ENCODE results near the gene POP5.

The POP5 gene

DNA sequence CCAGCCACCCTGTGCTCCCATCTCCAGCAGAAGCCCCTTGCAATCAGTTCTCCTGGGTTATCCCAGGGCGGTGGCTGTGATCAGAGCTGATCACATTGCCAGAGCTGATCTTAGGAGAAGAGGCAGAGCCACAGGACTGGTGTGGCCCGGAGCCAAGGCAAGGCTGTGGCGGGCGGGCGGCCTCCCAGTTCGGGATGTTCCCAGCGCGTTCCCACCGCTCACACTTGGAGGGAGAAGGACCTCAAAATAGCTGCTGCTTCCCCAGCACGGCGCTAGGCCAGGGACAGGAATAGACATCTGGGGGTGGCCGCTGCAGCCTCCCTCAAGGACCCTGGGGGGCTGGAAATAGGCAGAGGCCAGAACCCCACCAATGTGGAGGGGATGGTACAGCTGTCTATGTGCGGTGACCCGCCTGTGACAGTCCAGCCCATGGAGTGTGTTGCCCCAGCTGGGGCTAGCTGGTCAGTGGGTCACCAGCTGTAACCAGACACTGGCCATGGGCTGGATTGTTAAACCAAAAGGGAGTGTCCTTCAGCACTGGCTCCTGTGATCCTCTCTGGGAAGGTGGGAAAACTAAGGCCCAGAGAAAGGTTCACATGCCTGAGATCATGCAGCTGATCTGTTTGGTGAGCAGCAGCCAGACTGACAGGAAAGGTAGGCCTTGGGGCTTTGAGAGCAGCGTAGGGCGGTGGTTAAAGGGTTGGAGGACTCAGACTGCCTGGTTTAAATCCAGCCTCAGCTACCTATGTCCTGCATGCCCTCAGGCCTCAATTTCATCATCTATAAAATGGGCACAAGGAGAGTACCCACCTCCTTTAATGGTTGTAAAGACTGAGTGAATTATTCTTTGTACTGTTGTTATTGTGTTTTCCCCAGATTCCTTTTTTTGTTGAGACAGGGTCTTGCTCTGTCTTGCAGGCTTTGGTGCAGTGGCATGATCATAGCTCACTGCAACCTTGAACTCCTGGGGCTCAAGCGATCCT lies 8.0 kb upstream of the POP5 start:
- no peak for DNase-seq

DNA sequence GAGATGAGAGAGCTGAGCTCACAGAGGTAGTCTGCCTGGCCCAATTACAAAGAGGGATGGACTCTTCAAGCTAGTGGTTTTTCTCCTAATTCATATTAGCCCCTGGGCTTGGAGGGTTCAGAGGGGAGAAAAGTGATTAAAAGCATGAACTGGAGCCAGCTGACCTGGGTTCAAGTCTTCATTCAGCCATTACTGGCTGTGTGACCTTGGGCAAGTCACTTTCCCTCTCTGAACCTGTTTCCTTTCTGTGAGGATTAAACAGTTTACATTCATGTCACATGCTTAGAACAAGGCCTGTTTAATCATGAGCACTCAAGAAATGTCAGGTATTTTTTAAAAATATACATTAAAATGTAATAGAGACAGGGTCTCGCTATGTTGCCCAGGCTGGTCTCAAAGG lies 7.2 kb upstream of the POP5 start:
- DNase-seq: no peak

DNA sequence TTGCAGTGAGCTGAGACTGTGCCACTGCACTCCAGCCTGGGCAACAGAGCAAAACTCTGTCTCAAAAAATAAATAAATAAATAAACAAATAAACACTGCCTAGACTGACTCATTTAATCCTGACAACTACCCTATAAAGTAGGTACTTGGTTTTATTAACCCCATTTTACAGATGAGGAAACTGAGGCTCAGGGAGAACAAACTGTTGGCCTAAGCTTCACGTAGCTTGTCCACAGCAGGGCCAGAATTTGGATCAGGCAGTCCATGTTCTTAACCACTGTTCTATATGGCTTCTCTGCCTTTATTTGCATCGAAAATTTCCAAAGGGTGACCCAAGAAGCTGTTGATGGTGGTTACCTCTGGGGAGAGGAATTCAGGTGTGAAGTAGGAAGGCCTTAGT lies 5.7 kb upstream of the POP5 start:
- no peak for DNase-seq

DNA sequence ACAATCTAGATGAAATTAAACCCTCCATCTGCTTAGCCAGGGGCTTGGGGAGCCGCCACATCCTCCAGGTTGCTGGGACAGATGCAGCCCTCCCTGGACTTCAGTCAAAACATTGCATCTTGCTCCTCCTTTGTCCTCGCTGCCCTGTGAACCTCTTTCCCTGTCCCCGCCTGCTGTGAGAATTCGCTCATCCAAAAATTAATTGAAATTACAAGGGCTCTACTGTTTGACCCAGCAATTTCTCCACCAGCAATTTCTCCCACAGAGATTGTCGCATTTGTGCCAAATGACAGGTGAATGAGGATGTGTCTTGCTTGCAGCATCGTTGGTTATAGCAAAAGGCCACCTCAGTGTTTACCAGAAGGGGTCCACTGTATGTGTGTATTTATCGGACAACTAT lies 5.0 kb upstream of the POP5 start:
- DNase-seq: peak in 1 of 2 experiments; percentile 33

DNA sequence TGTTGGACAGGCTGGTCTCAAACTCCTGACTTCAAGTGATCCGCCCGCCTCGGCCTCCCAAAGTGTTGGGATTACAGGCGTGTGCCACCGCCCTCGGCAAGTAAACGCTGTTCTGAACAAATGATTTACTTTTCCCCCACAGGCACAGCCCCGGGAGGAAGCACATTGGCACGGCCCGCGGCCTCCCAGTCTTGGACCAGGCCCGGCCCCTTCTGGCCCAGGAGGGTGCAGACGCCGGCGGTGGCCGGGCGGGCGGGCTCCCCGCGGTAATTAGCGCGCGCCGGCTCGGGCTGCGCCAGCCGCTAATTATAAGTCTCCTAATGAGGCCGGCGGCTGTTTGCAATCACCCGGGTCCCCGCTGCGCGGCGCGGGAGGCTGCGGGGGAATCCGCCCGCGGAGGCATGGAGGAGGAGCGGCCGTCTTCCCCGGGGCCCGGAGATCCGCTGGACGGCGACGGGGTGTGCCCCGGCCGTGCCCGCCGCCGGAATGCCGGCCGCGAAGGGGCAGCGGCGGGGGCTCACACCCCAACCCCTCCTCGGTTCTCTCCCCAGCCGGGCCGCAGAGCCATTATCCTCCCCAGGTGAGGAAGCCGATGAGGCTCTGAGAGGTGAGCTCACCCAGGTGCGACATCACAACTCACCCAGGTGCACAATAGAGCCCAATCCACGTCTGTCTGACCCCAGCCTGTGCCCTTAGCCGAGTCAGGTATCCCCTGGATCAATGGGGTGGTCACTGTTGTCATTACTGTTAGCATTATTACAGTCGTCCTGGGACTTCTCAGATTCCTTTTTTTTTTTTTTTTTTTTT lies 3.3 kb upstream of the POP5 start:
- peak; percentile 29 to 66 for DNase-seq

DNA sequence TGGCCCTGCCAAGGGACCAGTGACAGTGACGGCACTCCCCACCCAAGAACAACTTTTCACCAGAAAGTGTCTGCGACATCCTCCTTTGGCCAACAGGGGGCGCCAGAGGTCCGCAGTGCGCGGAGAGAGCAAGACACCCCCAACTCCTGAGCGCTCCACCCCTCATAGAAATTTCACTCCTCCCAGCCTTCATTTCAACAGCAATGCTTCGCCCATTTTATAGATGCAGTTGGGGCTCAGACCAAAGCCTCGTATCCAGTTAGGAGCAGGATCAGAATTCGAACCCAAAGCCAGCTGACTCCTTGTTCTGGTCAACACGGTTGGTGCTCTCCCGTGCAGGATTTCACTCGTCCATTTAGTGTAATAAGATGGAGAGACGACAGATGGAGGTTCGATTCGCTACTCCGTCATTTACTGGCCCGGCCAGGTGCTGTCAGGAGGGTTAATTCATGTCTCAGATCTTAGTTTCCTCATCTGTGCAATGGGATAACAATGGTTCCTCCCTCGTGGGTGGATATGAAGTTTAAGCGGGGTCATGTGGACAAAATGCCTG lies 2.4 kb upstream of the POP5 start:
- peak; percentile 52 to 70 for DNase-seq

DNA sequence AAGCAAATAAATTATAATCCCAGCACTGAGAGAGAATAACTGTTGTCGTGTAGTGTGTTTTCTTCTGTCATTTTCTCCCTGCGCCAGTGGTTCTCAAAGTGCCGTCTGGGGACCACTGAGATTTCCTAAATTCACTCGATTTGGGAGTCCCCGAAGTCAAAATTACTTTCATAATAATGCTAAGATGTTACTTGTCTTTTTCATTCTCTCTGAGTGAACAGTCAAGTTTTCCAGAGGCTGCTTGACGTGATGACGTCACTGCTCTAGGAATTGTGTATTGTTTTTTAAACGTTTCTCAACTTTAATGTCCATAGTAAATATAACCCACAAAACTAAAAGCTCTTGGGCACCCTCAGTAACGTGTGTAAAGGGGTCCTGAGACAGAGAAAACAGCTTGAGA lies 796 bp upstream of the POP5 start:
- DNase-seq: no peak

DNA sequence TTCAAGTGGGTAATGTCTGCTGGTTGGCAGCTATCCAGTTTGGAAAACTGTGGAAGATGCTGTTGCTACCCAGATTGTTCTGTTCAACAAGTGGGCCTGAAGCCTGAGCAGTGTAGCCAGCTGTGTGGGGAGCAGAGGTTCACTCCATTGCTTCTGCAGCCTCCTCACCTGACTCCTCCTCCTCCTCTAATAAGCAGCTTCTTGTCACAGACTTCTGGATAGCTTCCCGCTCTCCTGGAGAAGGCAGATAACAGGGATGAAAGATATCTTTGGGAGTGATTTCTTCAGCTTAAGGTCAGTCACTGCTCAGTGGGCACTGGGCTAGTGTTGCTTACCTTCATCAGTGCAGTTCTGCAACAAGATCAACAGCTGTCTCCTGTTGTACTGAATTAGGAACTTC lies 2.0 kb downstream of the POP5 start:
- peak in 1 of 2 experiments; percentile 30 for DNase-seq

DNA sequence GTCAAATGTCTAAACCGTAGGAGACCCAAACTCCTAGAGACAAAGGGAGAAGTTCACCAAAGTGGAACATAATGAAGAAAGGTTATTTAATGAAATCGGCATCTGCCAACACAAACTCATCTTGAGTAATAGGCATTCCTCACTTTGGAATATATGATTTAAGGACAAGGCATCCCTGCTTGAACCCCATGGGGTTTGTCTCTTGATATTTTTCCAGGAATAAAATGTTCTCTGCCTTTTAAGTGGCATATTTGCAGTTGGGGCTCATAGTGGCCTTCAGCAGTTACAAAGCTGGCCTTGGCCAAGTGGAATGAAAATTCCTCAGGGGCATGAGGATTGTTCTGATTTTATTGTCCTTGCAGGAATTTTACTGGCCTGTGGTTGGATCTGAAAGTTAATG lies 7.1 kb downstream of the POP5 start:
- DNase-seq: no peak

DNA sequence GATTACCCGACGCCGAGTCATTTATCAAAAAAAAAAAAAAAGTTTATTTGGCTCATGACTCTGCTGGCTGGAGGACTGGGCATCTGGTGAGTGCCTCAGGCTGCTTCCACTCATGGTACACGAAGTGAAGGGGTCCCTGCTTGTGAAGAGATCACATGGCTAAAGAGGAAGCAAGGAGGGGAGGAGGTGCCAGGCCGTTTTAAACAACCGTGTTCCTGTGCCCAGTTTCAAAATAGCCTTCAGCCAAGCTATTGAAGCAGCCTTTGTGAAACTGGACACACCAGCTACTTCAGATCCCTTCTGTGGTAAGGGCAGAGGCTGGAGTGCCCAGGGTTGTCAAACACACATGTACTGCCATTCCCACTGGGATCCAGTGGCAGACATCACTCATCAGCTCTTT lies 7.6 kb downstream of the POP5 start:
- DNase-seq: no peak

DNA sequence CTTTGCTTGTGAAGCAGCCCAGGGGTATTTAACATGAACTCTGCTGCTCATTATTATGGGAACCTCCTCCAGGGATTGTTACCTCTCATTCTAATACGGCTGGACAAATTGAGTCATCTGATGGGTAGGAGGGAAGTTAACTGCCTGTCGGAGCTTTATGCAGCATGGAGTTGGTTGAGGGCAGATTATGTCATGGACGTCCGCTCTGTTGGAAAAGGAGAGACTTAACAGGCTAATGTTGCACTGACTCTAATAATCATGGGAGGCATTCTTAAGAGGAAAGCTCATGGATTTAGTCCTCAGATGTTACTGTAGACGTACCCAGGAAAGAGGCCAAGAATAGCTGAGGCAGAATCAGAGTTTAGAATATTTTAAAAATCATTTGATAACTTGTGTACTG lies 9.9 kb downstream of the POP5 start:
- no peak for DNase-seq

DNA sequence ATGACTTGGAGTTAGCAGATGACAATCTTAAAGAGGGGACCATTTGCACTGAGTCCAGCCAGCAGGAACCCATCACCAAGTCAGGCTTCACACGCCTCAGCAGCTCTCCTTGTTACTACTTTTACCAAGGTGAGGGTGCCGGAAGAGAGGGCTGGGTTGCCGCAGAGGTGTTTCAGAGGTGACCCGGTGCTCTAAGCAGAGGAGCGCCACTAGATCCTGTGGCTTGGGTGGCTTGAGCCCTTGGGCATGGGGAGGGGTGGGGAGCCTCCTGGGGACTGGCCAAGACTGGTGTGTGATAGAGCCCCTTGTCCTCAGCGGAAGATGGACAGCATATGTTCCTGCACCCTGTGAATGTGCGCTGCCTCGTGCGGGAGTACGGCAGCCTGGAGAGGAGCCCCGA lies 17.7 kb downstream of the POP5 start:
- DNase-seq: no peak

DNA sequence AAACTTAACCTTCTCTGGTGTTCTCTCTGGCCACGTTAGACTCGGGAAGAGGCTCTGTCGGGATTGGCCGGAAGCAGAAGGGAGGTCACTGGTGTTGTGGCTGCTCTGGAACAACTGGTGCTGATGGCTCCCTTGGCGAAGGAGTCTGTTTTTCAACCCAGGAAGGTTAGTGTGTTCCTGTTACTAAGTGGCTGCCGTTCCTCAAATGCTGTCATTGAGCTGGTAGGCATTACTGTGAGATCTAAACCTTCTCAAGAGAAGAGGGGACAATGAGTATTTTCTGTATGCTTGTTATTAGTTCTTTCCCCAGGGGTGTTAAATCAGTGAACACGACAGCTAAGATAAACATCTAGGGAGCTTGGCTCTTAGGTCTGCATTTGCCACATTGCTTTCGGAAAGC lies 18.3 kb downstream of the POP5 start:
- no peak for DNase-seq

DNA sequence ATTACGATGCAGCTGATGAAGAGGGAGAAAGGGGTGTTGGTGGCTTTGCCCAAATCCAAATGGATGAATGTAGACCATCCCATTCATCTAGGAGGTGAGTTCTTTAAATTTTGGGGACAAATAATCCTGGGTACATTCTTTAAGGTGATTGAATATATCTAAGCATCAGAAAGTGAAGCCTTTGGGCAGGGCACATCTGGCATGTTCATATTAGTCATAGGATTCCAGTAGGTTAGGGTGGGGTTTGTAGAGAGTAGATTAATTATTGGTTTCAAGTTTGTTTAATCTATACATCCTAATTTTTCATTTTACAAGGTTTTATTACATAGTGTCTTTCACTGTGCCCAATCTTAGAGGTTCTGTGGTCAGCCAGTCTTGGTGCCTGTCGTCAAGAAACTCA lies 23.6 kb downstream of the POP5 start:
- no peak for DNase-seq

DNA sequence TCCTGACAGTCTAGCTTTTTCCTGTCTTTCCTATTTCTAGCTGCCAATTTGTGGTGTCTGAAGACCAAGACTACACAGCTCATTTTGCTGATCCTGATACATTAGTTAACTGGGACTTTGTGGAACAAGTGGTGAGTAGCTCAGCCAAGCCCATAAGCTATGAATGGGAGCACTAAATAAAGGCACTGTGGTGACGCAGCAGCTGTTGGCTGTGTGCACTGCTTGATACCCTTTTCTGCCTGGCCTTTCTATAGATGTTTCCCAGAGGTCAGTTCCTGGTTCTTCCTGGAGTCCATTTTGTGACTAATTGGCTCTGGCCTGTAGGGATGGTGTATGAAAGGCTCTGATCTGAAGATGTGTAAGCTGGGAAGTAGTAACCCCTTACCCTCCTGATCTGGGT lies 26.5 kb downstream of the POP5 start:
- DNase-seq: no peak

DNA sequence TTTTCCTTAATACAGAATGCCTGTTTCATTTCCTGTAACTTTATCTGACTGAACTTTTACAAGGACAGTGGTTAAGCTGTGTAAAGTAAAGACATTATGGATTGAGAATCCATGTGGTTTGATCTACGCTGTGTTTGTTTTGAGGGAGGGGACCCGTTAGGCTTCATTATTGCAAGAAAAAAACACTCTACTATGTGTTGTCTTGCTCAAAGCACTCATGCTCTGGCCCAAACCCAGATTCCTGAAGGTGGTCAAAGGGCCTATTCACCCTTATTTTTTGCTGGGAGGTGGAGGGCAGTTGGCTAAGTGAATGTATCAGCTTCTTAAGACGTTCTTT lies 35.2 kb downstream of the POP5 start:
- DNase-seq: no peak

DNA sequence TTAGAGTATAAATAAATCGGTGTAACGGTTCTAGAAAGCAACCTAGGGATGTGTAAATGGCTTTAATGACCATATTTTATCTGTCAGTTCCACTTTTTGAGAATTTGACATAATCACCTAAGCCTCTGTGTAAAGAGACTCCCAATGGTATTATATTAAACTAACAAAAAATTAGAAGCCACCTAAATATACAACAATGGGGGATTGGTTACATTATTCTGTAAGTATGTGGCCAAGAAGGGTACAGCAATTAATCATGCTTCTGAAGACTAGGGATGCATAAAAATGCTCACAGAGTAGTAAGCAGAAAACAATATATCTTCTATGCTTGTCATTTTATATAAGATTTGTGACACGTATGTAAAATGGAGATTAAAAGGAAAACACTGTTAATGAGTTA lies 36.5 kb downstream of the POP5 start:
- no peak for DNase-seq

DNA sequence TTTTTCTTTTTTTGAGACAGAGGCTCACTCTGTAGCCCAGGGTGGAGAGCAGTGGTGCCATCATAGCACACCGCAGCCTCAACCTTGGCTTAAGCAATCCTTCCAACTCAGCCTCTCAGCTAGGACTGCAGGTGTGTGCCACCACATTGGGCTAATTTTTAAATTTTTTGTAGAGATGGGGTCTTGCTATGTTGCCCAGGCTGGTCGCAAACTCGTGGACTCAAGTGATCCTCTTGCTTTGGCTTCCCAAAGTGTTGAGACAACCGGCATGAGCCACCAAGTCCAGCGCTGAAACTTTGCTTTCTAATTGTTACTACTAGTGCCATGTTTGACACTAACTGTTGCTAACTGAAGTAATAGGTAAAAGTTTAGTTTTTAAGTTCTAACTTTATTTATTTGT lies 39.0 kb downstream of the POP5 start:
- DNase-seq: no peak

DNA sequence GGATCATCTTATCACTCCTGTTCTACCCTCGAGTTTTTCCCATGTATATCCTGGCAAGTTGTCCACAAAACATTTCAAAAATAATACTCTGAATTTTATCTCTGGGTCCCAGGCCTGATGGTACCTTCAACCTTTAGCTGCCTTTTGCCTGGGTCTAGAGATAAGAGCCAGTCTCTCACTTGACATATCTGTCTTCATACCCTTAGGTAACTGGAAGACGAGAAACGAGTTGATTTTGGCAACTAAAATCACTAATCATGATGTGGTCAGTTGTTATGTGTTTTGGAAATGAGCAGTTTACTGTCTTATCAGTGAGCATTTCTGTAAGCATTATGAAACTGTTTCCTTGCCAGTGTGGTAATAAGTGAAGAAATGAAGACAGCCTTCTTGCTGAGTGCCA lies 40.8 kb downstream of the POP5 start:
- DNase-seq: no peak

DNA sequence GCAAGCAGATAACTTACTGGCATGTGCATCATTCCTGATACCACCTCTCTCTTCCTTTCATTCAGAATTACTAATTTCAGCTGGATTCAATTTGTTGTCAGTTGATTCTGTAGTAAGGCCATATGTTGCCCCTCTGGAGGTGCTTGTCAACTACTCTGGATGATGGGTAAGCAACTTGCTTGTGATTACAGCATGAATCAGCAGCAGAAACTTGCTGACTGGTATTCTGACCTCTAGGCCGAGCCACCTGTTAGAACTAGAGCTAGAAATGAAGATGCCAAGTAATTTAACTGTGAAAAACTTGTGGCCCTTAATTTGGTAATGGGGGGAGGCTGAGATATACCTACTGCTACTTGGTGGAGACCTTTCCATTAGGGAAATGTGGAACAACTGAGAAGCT lies 41.9 kb downstream of the POP5 start:
- no peak for DNase-seq

DNA sequence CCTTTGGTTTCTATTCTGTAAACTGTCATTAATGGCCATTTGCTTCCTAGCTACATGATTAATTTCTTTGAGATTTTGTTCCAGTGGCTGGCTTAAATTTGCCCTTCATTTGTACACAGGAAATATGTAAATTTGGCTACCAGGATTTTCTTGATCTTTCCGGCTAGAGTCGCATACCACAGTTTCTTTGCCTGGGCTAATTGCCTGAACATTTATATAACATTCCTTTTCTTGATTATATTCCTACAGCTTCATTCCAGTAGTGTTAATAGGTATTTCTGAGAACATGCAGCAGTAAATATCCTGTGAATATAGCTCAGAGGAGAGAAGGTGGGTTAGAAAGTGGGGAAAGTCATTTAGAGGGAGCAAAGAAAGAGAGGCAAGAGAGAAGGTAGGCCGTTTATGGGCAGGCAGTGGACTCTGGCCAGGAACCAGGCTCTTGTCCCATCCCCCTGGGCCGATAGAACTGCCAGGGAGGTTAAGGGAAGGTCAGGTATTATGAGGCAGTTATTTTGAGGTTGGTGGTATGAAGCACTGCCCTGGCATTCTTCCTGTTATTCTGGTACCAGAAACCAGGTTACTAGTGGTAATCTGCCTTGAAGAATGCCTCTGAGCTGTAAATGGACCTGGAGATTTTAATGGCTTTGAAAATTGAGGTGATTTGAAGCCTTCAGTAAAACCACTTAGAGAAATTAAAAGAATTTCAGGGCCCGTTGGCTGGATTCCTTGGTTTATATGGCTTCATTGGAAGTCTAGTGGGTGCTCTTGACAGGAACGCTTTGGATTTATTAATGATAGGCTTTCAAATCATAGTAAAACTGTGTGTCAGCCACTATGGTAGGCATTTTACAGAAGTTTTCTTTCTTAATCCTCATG lies 42.7 kb downstream of the POP5 start:
- no peak for DNase-seq

DNA sequence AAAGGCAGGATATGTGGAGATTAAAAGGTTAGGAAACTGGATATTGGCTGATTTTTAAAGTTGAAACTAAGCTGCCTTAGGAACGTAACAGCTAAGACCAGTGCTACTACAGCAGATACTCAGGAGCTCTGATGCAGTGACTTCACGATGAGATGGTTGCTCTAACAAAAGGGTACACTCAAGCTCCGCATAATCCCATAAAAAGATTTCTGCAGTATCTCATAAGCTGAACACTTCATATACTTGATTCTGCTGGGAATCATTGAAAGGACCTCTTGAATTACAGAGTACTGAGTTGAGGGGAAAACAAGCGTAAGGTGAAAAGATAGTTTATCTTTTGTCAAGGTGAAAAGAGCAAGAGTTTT lies 43.4 kb downstream of the POP5 start:
- DNase-seq: no peak

Measured in NCI-H524 (cell line).